Measurements from ENCODE around the gene IFNAR1.

IFNAR1 gene

GRCh38 chr21:33281096-33281652, 43.6 kb upstream of the IFNAR1 start:
- Histone ChIP-seq H3K36me3 (ENCODE audit: low read length) (peaks cover 20% of the 10 kb centered on the region; the same call in 1 of the 2 replicates), H3K27ac (ENCODE audit: low read depth, low read length) (no peak overlapping the region), H3K9me3 (ENCODE audit: insufficient read depth, low read length) (no peaks in the 10 kb centered on the region), H3K9ac (ENCODE audit: low read length) (no peak overlapping the region), H3K9me2 (replicated peaks; ENCODE audit: insufficient read depth, low read length) (no peaks in the 10 kb centered on the region), H3K4me3 (ENCODE audit: insufficient read depth, low read length, poor library complexity, severe bottlenecking) (no peak overlapping the region), H3K27me3 (ENCODE audit: low read length) (no peaks in the 10 kb centered on the region), H4K20me1 (ENCODE audit: low read depth, low read length) (no peaks in the 10 kb centered on the region), H3K4me2 (ENCODE audit: low read depth, low read length, poor library complexity, severe bottlenecking) (no peak overlapping the region), H3K79me2 (ENCODE audit: insufficient read depth, low read length) (no peaks in the 10 kb centered on the region), H3F3A (ENCODE audit: insufficient read depth) (no peaks in the 10 kb centered on the region), H2AFZ (ENCODE audit: low read depth, low read length, severe bottlenecking) (no peak overlapping the region)
- no peak for TF ChIP-seq CTCF (IDR thresholded peaks at IDR 0.05; ENCODE audit: insufficient read depth, low read length, poor library complexity, severe bottlenecking)
- TF ChIP-seq EZH2phosphoT487 (conservative IDR thresholded peaks at IDR 0.05; ENCODE audit: low read length) = no peak

- H3K36me3 ChIP-seq (ENCODE audit: low read length) = peaks cover 13% of the 10 kb centered on the region; the same call in 1 of the 2 replicates
- TF ChIP-seq CTCF (IDR thresholded peaks at IDR 0.05; ENCODE audit: insufficient read depth, low read length, poor library complexity, severe bottlenecking) = no peak
- no peak for TF ChIP-seq EZH2phosphoT487 (conservative IDR thresholded peaks at IDR 0.05; ENCODE audit: low read length)
- H3F3A ChIP-seq (ENCODE audit: insufficient read depth) = no peaks in the 10 kb centered on the region
- no peak overlapping the region for H2AFZ ChIP-seq (ENCODE audit: low read depth, low read length, severe bottlenecking)
- no peak overlapping the region for H3K4me3 ChIP-seq (ENCODE audit: insufficient read depth, low read length, poor library complexity, severe bottlenecking)
- no peak overlapping the region for H3K9ac ChIP-seq (ENCODE audit: low read length)
- H3K9me2 ChIP-seq (replicated peaks; ENCODE audit: insufficient read depth, low read length) = no peaks in the 10 kb centered on the region
- no peak overlapping the region for H3K4me2 ChIP-seq (ENCODE audit: low read depth, low read length, poor library complexity, severe bottlenecking)
- H3K27ac ChIP-seq (ENCODE audit: low read depth, low read length) = no peak overlapping the region
- H3K9me3 ChIP-seq (ENCODE audit: insufficient read depth, low read length) = no peaks in the 10 kb centered on the region
- H3K27me3 ChIP-seq (ENCODE audit: low read length) = no peaks in the 10 kb centered on the region
- H3K79me2 ChIP-seq (ENCODE audit: insufficient read depth, low read length) = no peaks in the 10 kb centered on the region
- no peaks in the 10 kb centered on the region for H4K20me1 ChIP-seq (ENCODE audit: low read depth, low read length)
These were observed 41.6 kb upstream of the IFNAR1 start for GRCh38 chr21:33283203-33283602.

- no peaks in the 10 kb centered on the region for H3K9me3 ChIP-seq (ENCODE audit: insufficient read depth, low read length)
- no peaks in the 10 kb centered on the region for H3F3A ChIP-seq (ENCODE audit: insufficient read depth)
- no peak overlapping the region for H3K4me3 ChIP-seq (ENCODE audit: insufficient read depth, low read length, poor library complexity, severe bottlenecking)
- H4K20me1 ChIP-seq (ENCODE audit: low read depth, low read length) = no peaks in the 10 kb centered on the region
- H3K27me3 ChIP-seq (ENCODE audit: low read length) = no peaks in the 10 kb centered on the region
- no peaks in the 10 kb centered on the region for H3K36me3 ChIP-seq (ENCODE audit: low read length)
- no peaks in the 10 kb centered on the region for H3K9me2 ChIP-seq (replicated peaks; ENCODE audit: insufficient read depth, low read length)
- no peak overlapping the region for H2AFZ ChIP-seq (ENCODE audit: low read depth, low read length, severe bottlenecking)
- no peak overlapping the region for H3K9ac ChIP-seq (ENCODE audit: low read length)
- H3K79me2 ChIP-seq (ENCODE audit: insufficient read depth, low read length) = no peaks in the 10 kb centered on the region
- no peak overlapping the region for H3K27ac ChIP-seq (ENCODE audit: low read depth, low read length)
- no peak overlapping the region for H3K4me2 ChIP-seq (ENCODE audit: low read depth, low read length, poor library complexity, severe bottlenecking)
- TF ChIP-seq EZH2phosphoT487 (conservative IDR thresholded peaks at IDR 0.05; ENCODE audit: low read length) = no peak
- no peak for TF ChIP-seq CTCF (IDR thresholded peaks at IDR 0.05; ENCODE audit: insufficient read depth, low read length, poor library complexity, severe bottlenecking)
These were observed 38.7 kb upstream of the IFNAR1 start for GRCh38 chr21:33286076-33286475.
